ENCODE measurements around the gene PACC1.

DNA sequence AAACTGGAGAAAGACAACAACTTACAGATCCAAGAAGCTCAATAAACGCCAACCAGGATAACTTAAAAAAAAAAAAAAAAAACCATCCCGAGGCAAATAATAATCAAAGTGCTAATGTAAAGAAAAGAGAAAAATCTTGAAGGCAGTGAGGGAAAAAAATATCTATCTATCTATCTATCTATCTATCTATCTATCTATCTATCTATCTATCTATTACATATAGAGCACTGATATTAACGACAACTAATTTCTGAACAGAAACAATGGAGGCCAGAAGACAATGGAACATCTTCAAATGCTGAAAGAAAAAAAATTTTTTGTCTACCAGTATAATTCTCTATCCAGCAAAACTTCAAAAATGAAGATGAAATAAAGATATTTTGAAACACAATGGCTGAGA is 18.0 kb downstream of the PACC1 start:
- TF ChIP-seq, protein P1, sequence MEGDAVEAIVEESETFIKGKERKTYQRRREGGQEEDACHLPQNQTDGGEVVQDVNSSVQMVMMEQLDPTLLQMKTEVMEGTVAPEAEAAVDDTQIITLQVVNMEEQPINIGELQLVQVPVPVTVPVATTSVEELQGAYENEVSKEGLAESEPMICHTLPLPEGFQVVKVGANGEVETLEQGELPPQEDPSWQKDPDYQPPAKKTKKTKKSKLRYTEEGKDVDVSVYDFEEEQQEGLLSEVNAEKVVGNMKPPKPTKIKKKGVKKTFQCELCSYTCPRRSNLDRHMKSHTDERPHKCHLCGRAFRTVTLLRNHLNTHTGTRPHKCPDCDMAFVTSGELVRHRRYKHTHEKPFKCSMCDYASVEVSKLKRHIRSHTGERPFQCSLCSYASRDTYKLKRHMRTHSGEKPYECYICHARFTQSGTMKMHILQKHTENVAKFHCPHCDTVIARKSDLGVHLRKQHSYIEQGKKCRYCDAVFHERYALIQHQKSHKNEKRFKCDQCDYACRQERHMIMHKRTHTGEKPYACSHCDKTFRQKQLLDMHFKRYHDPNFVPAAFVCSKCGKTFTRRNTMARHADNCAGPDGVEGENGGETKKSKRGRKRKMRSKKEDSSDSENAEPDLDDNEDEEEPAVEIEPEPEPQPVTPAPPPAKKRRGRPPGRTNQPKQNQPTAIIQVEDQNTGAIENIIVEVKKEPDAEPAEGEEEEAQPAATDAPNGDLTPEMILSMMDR (IDR thresholded peaks at IDR 0.05) = no peak
- TF ChIP-seq POLR2A (IDR thresholded peaks at IDR 0.05) (no peak), POLR2AphosphoS5 (IDR thresholded peaks at IDR 0.05) (no peak)

Measured in breast epithelium (tissue), 3 donors.